ENCODE results near the gene PGK1.
"Not testable (repeated sequence)": the region's sequence is repeated elsewhere in the genome, so short reads cannot be mapped to it uniquely, and the experiment has no call there.

DNA sequence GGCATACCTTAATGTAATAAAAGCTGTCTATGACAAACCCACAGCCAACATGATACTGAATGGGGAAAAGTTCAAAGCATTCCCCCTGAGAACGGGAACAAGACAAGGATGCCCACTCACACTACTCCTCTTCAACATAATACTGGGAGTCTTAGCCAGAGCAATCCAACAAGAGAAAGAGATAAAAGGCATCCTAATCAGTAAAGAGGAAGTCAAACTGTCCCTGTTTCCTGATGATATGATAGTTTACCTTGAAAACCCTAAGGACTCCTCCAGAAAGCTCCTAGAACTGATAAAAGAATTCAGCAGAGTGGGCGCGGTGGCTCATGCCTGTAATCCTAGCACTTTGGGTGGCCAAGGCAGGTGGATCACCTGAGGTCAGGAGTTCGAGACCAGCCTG lies 59.1 kb downstream of the PGK1 start:
- not testable (repeated sequence) for TF ChIP-seq POLR2AphosphoS5 (IDR thresholded peaks at IDR 0.05; ENCODE audit: low read depth)
- TF ChIP-seq, protein P1, sequence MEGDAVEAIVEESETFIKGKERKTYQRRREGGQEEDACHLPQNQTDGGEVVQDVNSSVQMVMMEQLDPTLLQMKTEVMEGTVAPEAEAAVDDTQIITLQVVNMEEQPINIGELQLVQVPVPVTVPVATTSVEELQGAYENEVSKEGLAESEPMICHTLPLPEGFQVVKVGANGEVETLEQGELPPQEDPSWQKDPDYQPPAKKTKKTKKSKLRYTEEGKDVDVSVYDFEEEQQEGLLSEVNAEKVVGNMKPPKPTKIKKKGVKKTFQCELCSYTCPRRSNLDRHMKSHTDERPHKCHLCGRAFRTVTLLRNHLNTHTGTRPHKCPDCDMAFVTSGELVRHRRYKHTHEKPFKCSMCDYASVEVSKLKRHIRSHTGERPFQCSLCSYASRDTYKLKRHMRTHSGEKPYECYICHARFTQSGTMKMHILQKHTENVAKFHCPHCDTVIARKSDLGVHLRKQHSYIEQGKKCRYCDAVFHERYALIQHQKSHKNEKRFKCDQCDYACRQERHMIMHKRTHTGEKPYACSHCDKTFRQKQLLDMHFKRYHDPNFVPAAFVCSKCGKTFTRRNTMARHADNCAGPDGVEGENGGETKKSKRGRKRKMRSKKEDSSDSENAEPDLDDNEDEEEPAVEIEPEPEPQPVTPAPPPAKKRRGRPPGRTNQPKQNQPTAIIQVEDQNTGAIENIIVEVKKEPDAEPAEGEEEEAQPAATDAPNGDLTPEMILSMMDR (IDR thresholded peaks at IDR 0.05; ENCODE audit: insufficient read depth, low read length) = not testable (repeated sequence)
